Liver (tissue), 9 donors: Measurements from ENCODE around the gene ALPI. TPM values are rescaled to one million over a fixed set of nuclear protein-coding genes. Genes with fewer than 3 reads are reported as not detected.

Experiments
- DNase-seq: peaks from one replicate; pipeline ENCODE4 v3.0.0-alpha.2; 2017; ENCODE audit warnings: low spot score
- H3K27ac ChIP-seq, 2 donors: one replicate each; pipeline ENCODE4 v1.7.0; 2013; ENCODE audit warnings: inconsistent platforms in 2 of 2, low read length in 2 of 2, control low read depth in 1 of 2, low read depth in 1 of 2, mild to moderate bottlenecking in 1 of 2
- H3K27me3 ChIP-seq, 4 donors: one replicate each; pipeline versions ENCODE4 v1.6.1 to v1.7.0; 2013; ENCODE audit warnings: low read length in 3 of 4, inconsistent platforms in 1 of 4, mild to moderate bottlenecking in 1 of 4, moderate library complexity in 1 of 4; ENCODE audit not compliant: control insufficient read depth in 4 of 4, insufficient read depth in 4 of 4
- H3K36me3 ChIP-seq, 4 donors: one replicate each; pipeline versions ENCODE4 v1.6.1 to v1.7.0; 2013; ENCODE audit warnings: low read length in 3 of 4, mild to moderate bottlenecking in 3 of 4, low read depth in 1 of 4, moderate library complexity in 1 of 4; ENCODE audit not compliant: control insufficient read depth in 4 of 4, insufficient read depth in 3 of 4
- H3K4me1 ChIP-seq, 4 donors: one replicate each; pipeline versions ENCODE4 v1.6.1 to v1.7.0; 2013; ENCODE audit warnings: low read length in 3 of 4, mild to moderate bottlenecking in 3 of 4, moderate library complexity in 1 of 4; ENCODE audit not compliant: control insufficient read depth in 4 of 4, insufficient read depth in 4 of 4
- H3K4me3 ChIP-seq, 3 donors: one replicate each; pipeline versions ENCODE4 v1.6.1 to v1.7.0; 2013; ENCODE audit warnings: low read length in 3 of 3, control low read depth in 1 of 3, low read depth in 1 of 3, mild to moderate bottlenecking in 1 of 3
- H3K9ac ChIP-seq, 2 donors: one replicate each; pipeline ENCODE4 v1.7.0; 2013; ENCODE audit warnings: low read length in 2 of 2, mild to moderate bottlenecking in 2 of 2, moderate library complexity in 2 of 2, control low read depth in 1 of 2, low read depth in 1 of 2
- H3K9me3 ChIP-seq, 4 donors: one replicate each; pipeline versions ENCODE4 v1.6.1 to v1.7.0; 2013; ENCODE audit warnings: low read length in 3 of 4; ENCODE audit not compliant: control insufficient read depth in 4 of 4
- ATF3 ChIP-seq: IDR thresholded peaks from 2 replicates; pipeline ENCODE4 v1.6.1; 2016; ENCODE audit warnings: antibody characterized with exemption
- CTCF ChIP-seq: fragments of 150-350 bp; IDR thresholded peaks from 2 replicates; pipeline ENCODE4 v1.5.1; 2017; ENCODE audit warnings: improper control_type of control experiment, low read depth, low read length; ENCODE audit not compliant: missing input control
- EGR1 ChIP-seq, 2 donors: IDR thresholded peaks; 2 replicates each; pipeline ENCODE4 v1.6.1; 2016 to 2018; ENCODE audit warnings: antibody characterized with exemption in 2 of 2, low read depth in 2 of 2
- FOXA1 ChIP-seq: IDR thresholded peaks from 2 replicates; pipeline ENCODE4 v1.6.1; 2016; ENCODE audit warnings: antibody characterized with exemption
- FOXA2 ChIP-seq: IDR thresholded peaks from 2 replicates; pipeline ENCODE4 v1.6.1; 2016; ENCODE audit warnings: antibody characterized with exemption
- GABPA ChIP-seq, 2 donors: IDR thresholded peaks in 1 of 2; conservative IDR thresholded peaks in 1 of 2; 2 replicates each; pipeline ENCODE4 v1.6.1; 2016; ENCODE audit warnings: antibody characterized with exemption in 2 of 2, mild to moderate bottlenecking in 1 of 2, moderate library complexity in 1 of 2
- HNF4A ChIP-seq, 2 donors: conservative IDR thresholded peaks; 2 replicates each; pipeline ENCODE4 v1.6.1; 2016; ENCODE audit warnings: antibody characterized with exemption in 2 of 2, mild to moderate bottlenecking in 2 of 2
- HNF4G ChIP-seq: IDR thresholded peaks from 2 replicates; pipeline ENCODE4 v1.6.1; 2016; ENCODE audit warnings: antibody characterized with exemption
- JUND ChIP-seq, 2 donors: IDR thresholded peaks; 2 replicates each; pipeline ENCODE4 v1.6.1; 2016; ENCODE audit warnings: antibody characterized with exemption in 2 of 2
- MAX ChIP-seq: IDR thresholded peaks from 2 replicates; pipeline ENCODE4 v1.6.1; 2016; ENCODE audit warnings: antibody characterized with exemption
- NR2F2 ChIP-seq: IDR thresholded peaks from 2 replicates; pipeline ENCODE4 v1.6.1; 2016; ENCODE audit warnings: antibody characterized with exemption
- REST ChIP-seq: IDR thresholded peaks from 2 replicates; pipeline ENCODE4 v1.6.1; 2016; ENCODE audit warnings: antibody characterized with exemption, mild to moderate bottlenecking
- RXRA ChIP-seq, 2 donors: IDR thresholded peaks; 2 replicates each; pipeline ENCODE4 v1.6.1; 2017 to 2018; ENCODE audit warnings: antibody characterized with exemption in 2 of 2, mild to moderate bottlenecking in 1 of 2
- SP1 ChIP-seq: IDR thresholded peaks from 2 replicates; pipeline ENCODE4 v1.6.1; 2018; ENCODE audit warnings: antibody characterized with exemption, mild to moderate bottlenecking
- TAF1 ChIP-seq: conservative IDR thresholded peaks from 2 replicates; pipeline ENCODE4 v1.6.1; 2016; ENCODE audit warnings: antibody characterized with exemption, mild to moderate bottlenecking
- YY1 ChIP-seq: IDR thresholded peaks from 2 replicates; pipeline ENCODE4 v1.6.1; 2016; ENCODE audit warnings: antibody characterized with exemption, mild to moderate bottlenecking
- ZBTB33 ChIP-seq: IDR thresholded peaks from 2 replicates; pipeline ENCODE4 v1.6.1; 2016; ENCODE audit warnings: antibody characterized with exemption
- WGBS: extraction: QIAGEN DNeasy Blood & Tissue Kit; methylation state at CpG from one replicate; pipeline ENCODE4 v1.1.7; 2013; 5-methylcytosine and 5-hydroxymethylcytosine counted together
- polyA plus RNA-seq, 2 donors: library from polyadenylated mRNA; stranded (reverse) in 1 of 2; unstranded in 1 of 2; fragments of 200-250 nt in 1 of 2; fragments of >200 nt in 1 of 2; fragmentation: Nextera tagmentation in 1 of 2; extraction: Ambion mirVana in 1 of 2; gene quantifications; one replicate each; pipeline versions ENCODE4 v1.2.1 to v1.2.3, GENCODE V29; 2013 to 2015
- total RNA-seq, 2 donors: library from RNA; depleted of rRNA; stranded (reverse); fragments of >200 nt; gene quantifications; one replicate each; pipeline ENCODE4 v1.2.3, GENCODE V29; 2014
- donor health status: healthy.
- donor health status: healthy.
- donor health status: healthy.
- donor health status: healthy.
- donor health status: healthy.

Gene ALPI
- total and polyA plus RNA-seq, 4 donors, result 0.02 TPM; not detected in 3

GRCh38 chr2:232415138-232415690 is 40.7 kb upstream of the ALPI start:
- H3K27me3 ChIP-seq, result peaks cover 2 to 8% (median 6%) of the 10 kb centered on the region in 4 donors
- H3K9ac ChIP-seq, result no peak overlapping the region
- 82% methylated on average over 8 of the region's 8 CpGs for WGBS
- H3K4me3 ChIP-seq, result no peak overlapping the region
- H3K27ac ChIP-seq, result no peak overlapping the region
- H3K4me1 ChIP-seq, result peaks cover 0 to 20% (median 11%) of the 10 kb centered on the region in 4 donors
- no peak for DNase-seq
- TF ChIP-seq HNF4A (conservative IDR thresholded peaks at IDR 0.05) (no peak), YY1 (no peak), JUND (IDR thresholded peaks at IDR 0.05) (no peak), ZBTB33 (no peak), SP1 (no peak), MAX (no peak), ATF3 (no peak), RXRA (IDR thresholded peaks at IDR 0.05) (no peak), GABPA (IDR thresholded peaks at IDR 0.05 in 1 of 2, conservative IDR thresholded peaks at IDR 0.05 in 1 of 2) (no peak), FOXA2 (no peak), REST (no peak), FOXA1 (no peak), NR2F2 (no peak), EGR1 (IDR thresholded peaks at IDR 0.05; ENCODE audit: low read depth in 2 of 2) (no peak), TAF1 (no peak), HNF4G (no peak), CTCF (no peak)
- H3K9me3 ChIP-seq, result no peaks in the 10 kb centered on the region
- H3K36me3 ChIP-seq, result no peaks in the 10 kb centered on the region
